ENCODE measurements around the gene MOGAT3.

MOGAT3 gene

GRCh38 chr7:101195884-101196283, 5.0 kb downstream of the MOGAT3 start:
- TF ChIP-seq CTCF (IDR thresholded peaks at IDR 0.05; ENCODE audit: low read depth, low read length), result no peak
- peaks cover 24% of the 10 kb centered on the region for H3K27me3 ChIP-seq (ENCODE audit: insufficient read depth, low read depth, severe bottlenecking)
- DNase-seq, result no peak
- no peak overlapping the region for H3K4me3 ChIP-seq (ENCODE audit: low read depth, low read length)
- H3K9me3 ChIP-seq (ENCODE audit: severe bottlenecking), result no peaks in the 10 kb centered on the region
- no peaks in the 10 kb centered on the region for H3K36me3 ChIP-seq
- no peak overlapping the region for H3K27ac ChIP-seq

- H3K27ac ChIP-seq, result no peak overlapping the region
- TF ChIP-seq CTCF (IDR thresholded peaks at IDR 0.05; ENCODE audit: low read depth, low read length), result no peak
- H3K9me3 ChIP-seq (ENCODE audit: severe bottlenecking), result no peaks in the 10 kb centered on the region
- H3K36me3 ChIP-seq, result no peaks in the 10 kb centered on the region
- DNase-seq, result no peak
- H3K27me3 ChIP-seq (ENCODE audit: insufficient read depth, low read depth, severe bottlenecking), result peaks cover 81% of the 10 kb centered on the region
- no peak overlapping the region for H3K4me3 ChIP-seq (ENCODE audit: low read depth, low read length)
Observed at GRCh38 chr7:101189109-101189508, 11.7 kb downstream of the MOGAT3 start.

- no peak for TF ChIP-seq CTCF (IDR thresholded peaks at IDR 0.05; ENCODE audit: low read depth, low read length)
- Histone ChIP-seq H3K27me3 (ENCODE audit: insufficient read depth, low read depth, severe bottlenecking) (peaks cover 81% of the 10 kb centered on the region), H3K9me3 (ENCODE audit: severe bottlenecking) (no peaks in the 10 kb centered on the region), H3K4me3 (ENCODE audit: low read depth, low read length) (no peak overlapping the region), H3K27ac (no peak overlapping the region), H3K36me3 (no peaks in the 10 kb centered on the region)
- no peak for DNase-seq
Observed at GRCh38 chr7:101186844-101187428, 13.9 kb downstream of the MOGAT3 start.

GRCh38 chr7:101186194-101186593, 14.6 kb downstream of the MOGAT3 start:
- DNase-seq, result no peak
- Histone ChIP-seq H3K4me3 (ENCODE audit: low read depth, low read length) (no peak overlapping the region), H3K9me3 (ENCODE audit: severe bottlenecking) (no peaks in the 10 kb centered on the region), H3K27me3 (ENCODE audit: insufficient read depth, low read depth, severe bottlenecking) (peaks cover 84% of the 10 kb centered on the region), H3K36me3 (no peaks in the 10 kb centered on the region), H3K27ac (no peak overlapping the region)
- no peak for TF ChIP-seq CTCF (IDR thresholded peaks at IDR 0.05; ENCODE audit: low read depth, low read length)

GRCh38 chr7:101185258-101185839, 15.5 kb downstream of the MOGAT3 start:
- no peak for TF ChIP-seq CTCF (IDR thresholded peaks at IDR 0.05; ENCODE audit: low read depth, low read length)
- no peak for DNase-seq
- Histone ChIP-seq H3K4me3 (ENCODE audit: low read depth, low read length) (no peak overlapping the region), H3K27ac (no peak overlapping the region), H3K36me3 (no peaks in the 10 kb centered on the region), H3K9me3 (ENCODE audit: severe bottlenecking) (no peaks in the 10 kb centered on the region), H3K27me3 (ENCODE audit: insufficient read depth, low read depth, severe bottlenecking) (peaks cover 85% of the 10 kb centered on the region)
